Caco-2 (cell line): ENCODE measurements around the gene TMEM170A. TPM values are rescaled to one million over a fixed set of nuclear protein-coding genes. Genes with fewer than 3 reads are reported as not detected.

Experiments
- BruUV-seq: library from RNA; stranded (reverse); fragments of 400-500 nt; replicated peaks from 2 replicates; lab custom pipeline; 2021; lab: Mats Ljungman, UMichigan
- CTCF ChIA-PET: fragments of 300-600 bp; sonication (Branson Sonifier 250); formaldehyde crosslinking; loops from one replicate; lab custom pipeline; 2022; ENCODE audit warnings: antibody characterized with exemption; lab: Charles Lee
- POLR2A ChIA-PET: fragments of 300-600 bp; sonication (Branson Sonifier 250); formaldehyde crosslinking; loops from one replicate; lab custom pipeline; 2022; ENCODE audit warnings: antibody characterized with exemption; lab: Charles Lee
- DNase-seq, 2 experiments: peaks; one replicate each; pipeline versions ENCODE4 v3.0.0 to v3.0.0-alpha.2; 2020 to 2022
- H3K27me3 ChIP-seq: replicated peaks from 2 replicates; pipeline ENCODE4 v1.6.0; 2011; ENCODE audit warnings: low read length; ENCODE audit not compliant: control insufficient read depth, insufficient read depth
- H3K36me3 ChIP-seq: 2 replicates; pipeline ENCODE4 v1.5.1; 2011; ENCODE audit warnings: low read length; ENCODE audit not compliant: control insufficient read depth, insufficient read depth
- H3K4me1 ChIP-seq: fragments of 250-450 bp; sonication (Bioruptor Pico); 2 replicates; pipeline ENCODE4 v1.5.1; 2020; ENCODE audit warnings: mild to moderate bottlenecking
- H3K4me3 ChIP-seq: 2 replicates; pipeline ENCODE4 v1.5.1; 2011; ENCODE audit warnings: low read depth, mild to moderate bottlenecking, control low read depth, low read length
- H3K9me3 ChIP-seq: fragments of 250-450 bp; sonication (Bioruptor Pico); 2 replicates; pipeline ENCODE4 v1.5.1; 2020; ENCODE audit warnings: mild to moderate bottlenecking, moderate library complexity
- H3K27ac Mint-ChIP-seq: one replicate; pipeline ENCODE4 v1.8.0; 2022; ENCODE audit warnings: mixed read lengths; ENCODE audit not compliant: unreplicated experiment
- H3K27me3 Mint-ChIP-seq: one replicate; pipeline ENCODE4 v1.8.0; 2022; ENCODE audit warnings: mixed read lengths; ENCODE audit not compliant: insufficient read depth, unreplicated experiment
- H3K36me3 Mint-ChIP-seq: one replicate; pipeline ENCODE4 v1.8.0; 2022; ENCODE audit warnings: mild to moderate bottlenecking, mixed read lengths; ENCODE audit not compliant: insufficient read depth, unreplicated experiment
- H3K4me1 Mint-ChIP-seq: one replicate; pipeline ENCODE4 v1.8.0; 2022; ENCODE audit warnings: low read depth, mixed read lengths; ENCODE audit not compliant: unreplicated experiment
- H3K4me3 Mint-ChIP-seq: one replicate; pipeline ENCODE4 v1.8.0; 2022; ENCODE audit warnings: mild to moderate bottlenecking, moderate library complexity, mixed read lengths; ENCODE audit not compliant: unreplicated experiment
- H3K9me3 Mint-ChIP-seq: one replicate; pipeline ENCODE4 v1.8.0; 2022; ENCODE audit warnings: mixed read lengths; ENCODE audit not compliant: unreplicated experiment
- intact Hi-C: fragments of 100-400 bp; cut with micrococcal nuclease; formaldehyde crosslinking; loops from one replicate; pipeline ENCODE4 v1.10.0; 2022; ENCODE audit not compliant: unreplicated experiment
- total RNA-seq: library from RNA; stranded (reverse); gene quantifications from 2 replicates; pipeline ENCODE4 v1.2.3, GENCODE V29; 2022
- TF ChIP-seq, protein P1 (sequence below), 2 experiments: fragments of 200-600 bp in 1 of 2; IDR thresholded peaks; 1 replicate in 1 of 2; 2 replicates in 1 of 2; pipeline versions ENCODE4 v1.5.1 to v1.8.0; 2011 to 2022; ENCODE audit warnings: antibody characterized with exemption in 1 of 2, control low read depth in 1 of 2, inconsistent platforms in 1 of 2, low read depth in 1 of 2, low read length in 1 of 2, mild to moderate bottlenecking in 1 of 2, moderate library complexity in 1 of 2; ENCODE audit not compliant: insufficient read depth in 1 of 2, severe bottlenecking in 1 of 2, unreplicated experiment in 1 of 2

Gene TMEM170A
- total RNA-seq, 1 experiment from 2014 or later: 63.6 TPM

DNA sequence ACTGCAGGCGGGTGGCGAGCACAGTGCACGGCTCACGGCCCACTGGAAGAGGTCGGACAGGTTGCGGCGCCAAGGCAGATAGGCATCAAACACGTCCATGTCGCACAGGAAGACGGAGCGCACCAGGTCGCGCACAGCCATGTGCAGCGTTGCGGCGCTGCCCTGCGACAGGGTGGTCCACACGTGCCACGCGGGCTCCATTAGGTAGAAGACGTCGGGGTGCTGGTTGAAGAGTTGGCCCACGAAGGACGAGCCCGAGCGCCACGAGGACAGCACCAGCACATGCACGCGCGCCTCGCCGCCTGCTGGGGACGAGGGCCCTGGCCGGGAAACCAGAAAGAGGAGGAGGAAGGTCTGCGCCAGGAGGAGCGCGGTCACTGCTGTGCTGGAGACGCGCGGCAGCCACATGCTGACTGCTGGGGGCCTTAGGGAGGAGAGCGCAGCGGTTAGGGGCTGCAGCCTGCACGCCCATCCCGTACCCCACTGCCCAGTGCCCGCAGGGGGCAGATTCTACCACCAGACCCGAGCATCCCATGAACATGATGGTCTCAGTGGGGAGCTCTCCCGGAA lies 15.0 kb upstream of the TMEM170A start:
- H3K27ac Mint-ChIP-seq: no peak overlapping the region
- Histone ChIP-seq H3K4me3 (no peak overlapping the region), H3K4me1 (no peaks in the 10 kb centered on the region), H3K9me3 (no peaks in the 10 kb centered on the region), H3K36me3 (no peaks in the 10 kb centered on the region), H3K27me3 (no peaks in the 10 kb centered on the region)
- no peaks in the 10 kb centered on the region for H3K9me3 Mint-ChIP-seq
- intact Hi-C loops: no loop called here
- no peaks in the 10 kb centered on the region for H3K4me1 Mint-ChIP-seq
- TF ChIP-seq, protein P1, sequence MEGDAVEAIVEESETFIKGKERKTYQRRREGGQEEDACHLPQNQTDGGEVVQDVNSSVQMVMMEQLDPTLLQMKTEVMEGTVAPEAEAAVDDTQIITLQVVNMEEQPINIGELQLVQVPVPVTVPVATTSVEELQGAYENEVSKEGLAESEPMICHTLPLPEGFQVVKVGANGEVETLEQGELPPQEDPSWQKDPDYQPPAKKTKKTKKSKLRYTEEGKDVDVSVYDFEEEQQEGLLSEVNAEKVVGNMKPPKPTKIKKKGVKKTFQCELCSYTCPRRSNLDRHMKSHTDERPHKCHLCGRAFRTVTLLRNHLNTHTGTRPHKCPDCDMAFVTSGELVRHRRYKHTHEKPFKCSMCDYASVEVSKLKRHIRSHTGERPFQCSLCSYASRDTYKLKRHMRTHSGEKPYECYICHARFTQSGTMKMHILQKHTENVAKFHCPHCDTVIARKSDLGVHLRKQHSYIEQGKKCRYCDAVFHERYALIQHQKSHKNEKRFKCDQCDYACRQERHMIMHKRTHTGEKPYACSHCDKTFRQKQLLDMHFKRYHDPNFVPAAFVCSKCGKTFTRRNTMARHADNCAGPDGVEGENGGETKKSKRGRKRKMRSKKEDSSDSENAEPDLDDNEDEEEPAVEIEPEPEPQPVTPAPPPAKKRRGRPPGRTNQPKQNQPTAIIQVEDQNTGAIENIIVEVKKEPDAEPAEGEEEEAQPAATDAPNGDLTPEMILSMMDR (IDR thresholded peaks at IDR 0.05; ENCODE audit: insufficient read depth in 1 of 2, low read depth in 1 of 2, low read length in 1 of 2, severe bottlenecking in 1 of 2, unreplicated experiment in 1 of 2): no peak
- H3K27me3 Mint-ChIP-seq: no peaks in the 10 kb centered on the region
- no TSS peak for BruUV-seq
- DNase-seq: no peak
- POLR2A ChIA-PET: no interaction called here
- CTCF ChIA-PET: no interaction called here
- no peak overlapping the region for H3K4me3 Mint-ChIP-seq
- no peaks in the 10 kb centered on the region for H3K36me3 Mint-ChIP-seq

DNA sequence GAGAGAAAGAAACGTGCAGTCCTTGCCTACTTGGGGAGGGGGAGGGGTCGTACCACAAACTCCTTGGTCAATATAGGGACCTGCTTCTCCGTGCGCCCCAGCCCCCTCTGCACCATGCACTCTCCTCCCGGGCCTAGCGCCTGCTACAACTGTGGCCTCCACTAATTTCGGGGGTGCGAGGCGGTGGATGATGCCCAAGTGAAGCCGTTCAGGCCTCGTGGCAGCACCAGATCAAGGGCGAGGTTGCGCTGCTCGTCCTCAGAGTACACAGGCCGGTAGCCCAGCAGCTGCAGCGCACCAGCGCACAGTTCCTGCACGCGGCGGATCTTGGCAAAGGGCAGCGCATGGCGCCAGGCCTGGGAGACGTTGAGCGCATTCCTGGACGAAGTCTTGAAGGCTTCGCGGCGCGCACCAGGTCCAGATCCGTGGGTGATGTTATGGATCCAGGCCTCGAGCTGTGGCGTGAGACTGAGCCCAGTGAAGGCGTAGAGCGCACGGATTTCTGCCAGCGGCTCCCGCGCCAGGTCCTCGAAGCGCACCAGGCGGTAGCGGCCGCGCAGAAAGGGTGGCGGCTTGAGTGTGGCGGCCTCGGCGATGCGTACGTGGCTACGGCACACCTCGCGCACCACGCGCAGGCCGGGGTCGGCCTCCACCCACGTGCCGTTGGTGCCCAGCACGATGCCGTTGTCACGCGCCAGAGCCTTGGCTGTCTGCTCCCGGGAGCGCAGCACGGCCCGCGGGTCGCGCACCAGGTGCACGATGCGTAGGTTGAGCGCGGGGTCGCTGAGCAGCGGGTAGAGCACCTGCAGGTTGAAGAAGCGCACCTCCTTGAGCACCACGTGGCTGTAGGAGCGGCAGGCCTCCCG lies 14.2 kb upstream of the TMEM170A start:
- intact Hi-C loops: no loop called here
- no peaks in the 10 kb centered on the region for H3K36me3 Mint-ChIP-seq

DNA sequence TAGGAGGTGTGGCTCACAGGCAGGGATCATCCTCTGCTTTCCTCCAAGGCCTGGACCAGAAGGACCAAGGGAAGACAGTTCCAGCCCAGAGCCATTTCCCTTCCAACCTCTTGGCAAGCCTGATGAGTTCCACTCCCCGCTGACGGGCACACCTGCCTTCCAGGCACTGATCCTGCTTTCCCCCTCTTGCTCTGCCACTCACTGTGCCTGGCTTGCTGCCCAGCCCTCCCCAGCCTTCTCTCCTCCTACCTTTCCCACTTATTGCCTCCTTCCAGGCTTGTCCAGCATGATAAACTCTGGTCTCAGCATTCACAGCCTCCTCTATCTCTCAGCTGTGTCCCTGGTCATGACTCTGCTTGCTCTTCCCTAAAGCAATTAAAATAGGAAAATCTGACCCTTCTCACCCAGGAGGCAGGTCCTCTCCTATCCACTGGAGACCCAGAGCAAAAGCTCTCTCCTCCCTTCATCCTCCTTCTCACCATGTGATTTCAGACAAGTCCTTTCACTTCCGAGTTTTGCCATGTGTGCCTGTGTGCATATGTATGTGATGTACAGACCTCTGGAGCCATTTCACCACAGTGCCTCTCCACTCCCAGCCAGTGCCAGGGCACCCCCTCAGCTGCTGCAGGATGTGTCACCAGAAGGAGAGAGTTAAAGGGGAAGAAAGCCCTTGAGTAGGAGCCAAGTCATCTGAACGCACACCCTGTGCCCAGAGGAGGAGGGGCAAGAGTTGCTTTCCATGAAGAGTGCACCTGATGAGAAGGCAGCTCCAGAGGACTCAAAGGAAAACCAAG lies 13.4 kb upstream of the TMEM170A start:
- TF ChIP-seq, protein P1 (IDR thresholded peaks at IDR 0.05; ENCODE audit: insufficient read depth in 1 of 2, low read depth in 1 of 2, low read length in 1 of 2, severe bottlenecking in 1 of 2, unreplicated experiment in 1 of 2): no peak
- no peak for DNase-seq
- no peaks in the 10 kb centered on the region for H3K9me3 ChIP-seq
- H3K36me3 ChIP-seq: no peaks in the 10 kb centered on the region
- no peak overlapping the region for H3K4me3 Mint-ChIP-seq
- intact Hi-C loops: no loop called here
- H3K4me1 ChIP-seq: no peaks in the 10 kb centered on the region
- H3K36me3 Mint-ChIP-seq: no peaks in the 10 kb centered on the region
- H3K27me3 Mint-ChIP-seq: no peaks in the 10 kb centered on the region
- CTCF ChIA-PET: no interaction called here
- H3K9me3 Mint-ChIP-seq: no peaks in the 10 kb centered on the region
- no peak overlapping the region for H3K4me3 ChIP-seq
- H3K4me1 Mint-ChIP-seq: no peaks in the 10 kb centered on the region
- POLR2A ChIA-PET: no interaction called here
- H3K27me3 ChIP-seq: no peaks in the 10 kb centered on the region
- no TSS peak for BruUV-seq
- no peak overlapping the region for H3K27ac Mint-ChIP-seq

More for the DNA sequence above, 14.2 kb upstream of the TMEM170A start:
- H3K9me3 Mint-ChIP-seq: no peaks in the 10 kb centered on the region
- ChIA-PET CTCF (no interaction called here), POLR2A (no interaction called here)
- Histone ChIP-seq H3K4me1 (no peaks in the 10 kb centered on the region), H3K36me3 (no peaks in the 10 kb centered on the region), H3K4me3 (no peak overlapping the region), H3K9me3 (no peaks in the 10 kb centered on the region), H3K27me3 (no peaks in the 10 kb centered on the region)
- TF ChIP-seq, protein P1 (IDR thresholded peaks at IDR 0.05; ENCODE audit: insufficient read depth in 1 of 2, low read depth in 1 of 2, low read length in 1 of 2, severe bottlenecking in 1 of 2, unreplicated experiment in 1 of 2): no peak
- H3K4me3 Mint-ChIP-seq: no peak overlapping the region
- BruUV-seq: no TSS peak
- no peak for DNase-seq
- H3K27ac Mint-ChIP-seq: no peak overlapping the region
- H3K27me3 Mint-ChIP-seq: no peaks in the 10 kb centered on the region
- no peaks in the 10 kb centered on the region for H3K4me1 Mint-ChIP-seq
